GM10248 (cell line): Measurements from ENCODE around the gene CHCHD5.
"Not testable (repeated sequence)": the region's sequence is repeated elsewhere in the genome, so short reads cannot be mapped to it uniquely, and the experiment has no call there.

Experiments
- CTCF ChIA-PET: fragments of 300-600 bp; sonication (Branson Sonifier 250); formaldehyde crosslinking; extraction: SDS; loops from one replicate; lab custom pipeline; 2021; ENCODE audit warnings: antibody characterized with exemption; lab: Yijun Ruan, JAX
- POLR2A ChIA-PET: fragments of 350-650 bp; sonication (Branson Sonifier 250); formaldehyde crosslinking; extraction: SDS; loops from one replicate; lab custom pipeline; 2020; ENCODE audit warnings: antibody characterized with exemption; lab: Yijun Ruan, JAX
- DNase-seq: peaks from one replicate; pipeline ENCODE4 v3.0.0; 2012; ENCODE audit errors: extremely low spot score
- TF ChIP-seq, protein P1 (sequence below): IDR thresholded peaks from 2 replicates; pipeline ENCODE4 v1.5.1; 2012; ENCODE audit warnings: mild to moderate bottlenecking, low read depth; ENCODE audit errors: extremely low read depth, missing control alignments, control extremely low read depth

CHCHD5 gene, protein sequence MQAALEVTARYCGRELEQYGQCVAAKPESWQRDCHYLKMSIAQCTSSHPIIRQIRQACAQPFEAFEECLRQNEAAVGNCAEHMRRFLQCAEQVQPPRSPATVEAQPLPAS

DNA sequence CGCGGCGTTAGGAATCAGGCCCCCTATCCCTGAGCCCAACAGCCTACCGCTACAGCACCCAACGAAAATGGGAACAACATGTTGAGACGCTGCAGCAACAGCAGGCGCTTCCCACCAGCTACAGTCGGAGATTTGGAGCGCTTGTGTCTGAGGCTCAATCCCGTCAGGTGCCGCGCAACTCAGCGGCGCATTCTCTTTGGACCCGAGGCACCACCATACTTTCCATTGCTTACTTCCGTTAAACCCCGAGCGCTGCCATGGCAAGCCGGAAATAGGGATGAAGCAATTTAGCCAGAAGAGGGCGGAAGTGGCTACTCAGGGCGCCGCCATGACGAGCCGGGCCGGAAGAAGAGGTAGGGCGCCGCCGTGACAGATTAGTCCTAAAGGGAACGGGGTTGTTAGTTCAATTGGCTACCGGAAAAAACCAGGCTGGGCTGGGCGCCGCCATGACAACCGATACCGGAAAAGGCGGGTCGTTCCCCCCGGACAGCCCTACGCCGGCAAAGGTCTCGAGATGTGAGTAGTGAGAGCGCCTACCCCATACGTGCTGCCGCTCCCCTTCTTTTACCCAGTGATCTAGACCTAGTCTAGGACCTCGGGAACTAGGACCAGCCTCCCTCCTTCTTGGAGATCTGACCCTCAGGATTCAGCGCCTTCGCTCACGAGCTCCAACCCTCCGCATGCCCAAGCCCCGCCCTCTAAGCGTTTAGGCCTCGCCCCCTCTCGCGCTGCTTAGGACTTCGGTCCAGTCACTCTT is at the start of gene CHCHD5:
Gene CHCHD5 (plus strand): TSS at position 476 of the 757 bp plus-strand sequence. CDS start 39 bp downstream, at position 515.
- peak; percentile 91 for DNase-seq
- CTCF ChIA-PET = interaction anchor here (1.0 to 3.1 kb wide), 15 partner anchors 9 to 534 kb away, joined by 3 to 40 read pairs (median 4); partner anchors contain the start of gene SLC20A1
- POLR2A ChIA-PET = no interaction called here
- TF ChIP-seq, protein P1, sequence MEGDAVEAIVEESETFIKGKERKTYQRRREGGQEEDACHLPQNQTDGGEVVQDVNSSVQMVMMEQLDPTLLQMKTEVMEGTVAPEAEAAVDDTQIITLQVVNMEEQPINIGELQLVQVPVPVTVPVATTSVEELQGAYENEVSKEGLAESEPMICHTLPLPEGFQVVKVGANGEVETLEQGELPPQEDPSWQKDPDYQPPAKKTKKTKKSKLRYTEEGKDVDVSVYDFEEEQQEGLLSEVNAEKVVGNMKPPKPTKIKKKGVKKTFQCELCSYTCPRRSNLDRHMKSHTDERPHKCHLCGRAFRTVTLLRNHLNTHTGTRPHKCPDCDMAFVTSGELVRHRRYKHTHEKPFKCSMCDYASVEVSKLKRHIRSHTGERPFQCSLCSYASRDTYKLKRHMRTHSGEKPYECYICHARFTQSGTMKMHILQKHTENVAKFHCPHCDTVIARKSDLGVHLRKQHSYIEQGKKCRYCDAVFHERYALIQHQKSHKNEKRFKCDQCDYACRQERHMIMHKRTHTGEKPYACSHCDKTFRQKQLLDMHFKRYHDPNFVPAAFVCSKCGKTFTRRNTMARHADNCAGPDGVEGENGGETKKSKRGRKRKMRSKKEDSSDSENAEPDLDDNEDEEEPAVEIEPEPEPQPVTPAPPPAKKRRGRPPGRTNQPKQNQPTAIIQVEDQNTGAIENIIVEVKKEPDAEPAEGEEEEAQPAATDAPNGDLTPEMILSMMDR = no peak

DNA sequence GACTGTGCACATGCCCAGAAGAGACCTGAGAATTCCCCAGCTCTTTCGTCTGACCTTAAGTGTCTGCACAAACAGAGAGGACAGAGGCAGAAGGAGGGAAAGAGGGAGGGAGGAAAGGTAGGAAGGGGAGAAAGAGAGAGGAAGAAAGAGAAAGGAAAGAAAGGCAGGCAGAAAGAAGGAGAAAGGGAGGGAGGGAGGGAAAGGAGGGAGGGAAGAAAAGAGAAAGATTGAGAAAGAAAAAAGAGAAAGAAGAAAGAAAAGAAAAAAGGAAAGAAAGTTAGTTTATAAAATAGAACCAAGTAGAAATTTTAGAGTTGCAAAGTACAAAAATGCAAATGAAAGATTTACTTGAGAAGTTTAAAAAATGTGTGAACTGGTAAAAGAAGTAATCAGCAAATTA is 49.6 kb upstream of the CHCHD5 start:
- TF ChIP-seq, protein P1 = no peak
- no peak for DNase-seq
- CTCF ChIA-PET = no interaction called here
- POLR2A ChIA-PET = interaction anchor here (0.6 kb wide), 1 partner anchor 52 kb away, joined by 4 read pairs; no protein-coding TSS in a partner anchor

DNA sequence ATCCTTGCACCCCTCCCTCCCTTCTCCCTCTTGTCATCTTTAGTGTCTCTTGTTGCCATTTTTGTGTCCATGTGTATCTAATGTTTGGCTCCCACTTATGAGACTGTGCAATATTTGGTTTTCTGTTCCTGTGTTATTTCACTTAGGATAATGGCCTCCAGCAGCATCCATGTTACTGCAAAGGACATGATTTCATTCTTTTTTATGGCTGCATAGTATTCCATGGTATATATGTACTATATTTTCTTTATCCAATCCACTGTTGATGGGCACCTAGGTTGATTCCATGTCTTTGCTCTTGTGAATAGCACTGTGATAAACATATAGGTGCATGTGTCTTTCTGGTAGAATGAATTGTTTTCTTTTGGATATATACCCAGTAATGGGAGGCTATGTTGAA is 47.7 kb upstream of the CHCHD5 start:
- CTCF ChIA-PET = interaction anchor here (1.0 kb wide), 2 partner anchors 11 to 63 kb away, joined by 4 read pairs; no protein-coding TSS in a partner anchor
- POLR2A ChIA-PET = not testable (repeated sequence)

DNA sequence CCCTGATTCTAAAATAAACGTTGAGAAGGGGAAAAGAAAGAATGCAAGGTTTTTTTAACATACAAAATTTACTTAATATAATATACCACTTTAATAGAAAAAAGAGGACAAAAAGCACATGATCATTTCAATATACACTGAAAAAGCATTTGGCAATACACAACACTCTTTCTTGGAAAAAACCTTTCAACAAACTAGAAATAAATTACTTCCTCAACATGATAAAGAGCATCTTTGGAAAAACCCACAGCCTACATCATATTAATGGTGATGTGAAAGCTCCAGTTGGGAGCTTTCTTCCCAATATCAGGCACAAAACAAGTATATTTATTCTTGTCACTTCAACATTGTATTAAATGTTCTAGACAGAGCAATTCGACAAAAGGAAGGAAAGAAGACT is 45.1 kb upstream of the CHCHD5 start:
- TF ChIP-seq, protein P1 = no peak
- ChIA-PET CTCF (no interaction called here), POLR2A (no interaction called here)
- DNase-seq = no peak

More for the DNA sequence above, 47.7 kb upstream of the CHCHD5 start:
- DNase-seq = not testable (repeated sequence)

DNA sequence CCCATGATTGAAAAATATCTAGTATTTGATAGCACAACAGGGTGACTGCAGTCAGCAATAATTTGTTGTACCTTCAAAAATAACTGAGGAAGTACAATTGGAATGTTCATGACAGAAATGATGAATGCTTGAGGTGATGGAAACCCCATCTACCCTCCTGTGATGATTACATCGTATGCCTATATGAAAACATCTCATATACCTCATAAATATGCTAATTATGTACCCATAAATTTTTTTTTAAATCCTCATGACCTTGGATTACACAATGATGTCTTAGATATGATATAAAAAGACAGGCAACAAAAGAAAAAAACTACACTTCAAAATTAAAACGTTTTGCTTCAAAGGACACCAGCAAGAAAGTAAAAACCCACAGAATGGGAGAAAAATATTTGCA is 43.5 kb upstream of the CHCHD5 start:
- ChIA-PET POLR2A (interaction anchor here (0.6 kb wide), 1 partner anchor 49 kb away, joined by 3 read pairs; no protein-coding TSS in a partner anchor), CTCF (interaction anchor here (1.0 kb wide), 1 partner anchor 282 kb away, joined by 3 read pairs; no protein-coding TSS in a partner anchor)
- DNase-seq = no peak
- TF ChIP-seq, protein P1 = no peak

DNA sequence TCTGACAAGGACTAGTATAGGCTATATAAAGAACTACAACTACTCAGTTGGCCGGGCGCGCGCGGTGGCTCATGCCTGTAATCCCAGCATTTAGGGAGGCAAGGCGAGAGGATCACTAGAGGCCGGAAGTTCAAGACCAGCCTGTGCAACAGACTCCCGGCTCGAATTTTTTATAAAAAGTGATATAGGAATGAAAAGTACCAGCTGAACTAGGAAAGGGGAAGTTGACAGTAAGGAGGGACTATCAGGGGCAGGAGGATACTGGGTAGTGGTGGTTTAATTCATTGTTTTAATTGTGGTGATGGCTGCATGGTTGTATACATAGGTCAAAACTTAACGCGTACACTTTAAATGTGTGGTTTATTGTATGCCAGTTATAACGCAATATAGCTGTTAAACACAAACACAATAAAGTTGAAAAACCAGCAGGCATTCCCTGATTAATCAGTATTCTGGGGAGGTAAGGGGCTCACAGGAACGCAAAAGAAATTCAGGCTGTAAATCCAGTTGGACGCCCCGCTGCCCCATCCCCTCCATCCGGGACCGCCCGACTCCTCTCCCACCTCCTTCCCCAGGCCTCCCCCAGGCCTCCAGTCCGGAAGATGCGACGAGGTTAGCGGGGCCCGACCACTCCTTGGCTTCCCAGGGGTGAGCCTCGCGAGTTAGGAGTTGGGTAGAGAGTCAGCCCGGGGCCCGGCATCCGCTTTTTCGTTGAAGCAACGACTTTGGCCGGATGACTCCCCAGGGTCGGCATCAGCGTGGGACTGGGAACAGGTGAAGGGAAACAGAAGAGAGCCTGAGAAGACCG is 42.9 kb upstream of the CHCHD5 start:
- TF ChIP-seq, protein P1 = no peak
- DNase-seq = peak; percentile 39
- CTCF ChIA-PET = no interaction called here
- POLR2A ChIA-PET = interaction anchor here (0.6 kb wide), 1 partner anchor 48 kb away, joined by 3 read pairs; no protein-coding TSS in a partner anchor
